GM18502 (cell line): ENCODE data around the gene PAN3.
"Not testable (repeated sequence)": the region's sequence is repeated elsewhere in the genome, so short reads cannot be mapped to it uniquely, and the experiment has no call there.

Experiments used
- ATAC-seq: cut with Tn5 transposase; IDR thresholded peaks from one replicate; pipeline ENCODE4 v1.9.1; 2021; ENCODE audit warnings: mild to moderate bottlenecking; ENCODE audit not compliant: unreplicated experiment, poor library complexity

PAN3 gene, protein sequence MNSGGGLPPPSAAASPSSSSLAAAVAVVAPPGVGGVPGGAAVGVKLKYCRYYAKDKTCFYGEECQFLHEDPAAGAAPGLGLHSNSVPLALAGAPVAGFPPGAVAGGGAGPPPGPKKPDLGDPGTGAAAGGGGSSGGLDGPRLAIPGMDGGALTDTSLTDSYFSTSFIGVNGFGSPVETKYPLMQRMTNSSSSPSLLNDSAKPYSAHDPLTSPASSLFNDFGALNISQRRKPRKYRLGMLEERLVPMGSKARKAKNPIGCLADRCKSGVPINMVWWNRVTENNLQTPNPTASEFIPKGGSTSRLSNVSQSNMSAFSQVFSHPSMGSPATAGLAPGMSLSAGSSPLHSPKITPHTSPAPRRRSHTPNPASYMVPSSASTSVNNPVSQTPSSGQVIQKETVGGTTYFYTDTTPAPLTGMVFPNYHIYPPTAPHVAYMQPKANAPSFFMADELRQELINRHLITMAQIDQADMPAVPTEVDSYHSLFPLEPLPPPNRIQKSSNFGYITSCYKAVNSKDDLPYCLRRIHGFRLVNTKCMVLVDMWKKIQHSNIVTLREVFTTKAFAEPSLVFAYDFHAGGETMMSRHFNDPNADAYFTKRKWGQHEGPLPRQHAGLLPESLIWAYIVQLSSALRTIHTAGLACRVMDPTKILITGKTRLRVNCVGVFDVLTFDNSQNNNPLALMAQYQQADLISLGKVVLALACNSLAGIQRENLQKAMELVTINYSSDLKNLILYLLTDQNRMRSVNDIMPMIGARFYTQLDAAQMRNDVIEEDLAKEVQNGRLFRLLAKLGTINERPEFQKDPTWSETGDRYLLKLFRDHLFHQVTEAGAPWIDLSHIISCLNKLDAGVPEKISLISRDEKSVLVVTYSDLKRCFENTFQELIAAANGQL

GRCh38 chr13:28138012-28138755 is at the start of gene PAN3:
Gene PAN3 (plus strand): TSS chr13:28138545. CDS start chr13:28138658, 113 bp downstream.
- peak; percentile 58 for ATAC-seq

DNA sequence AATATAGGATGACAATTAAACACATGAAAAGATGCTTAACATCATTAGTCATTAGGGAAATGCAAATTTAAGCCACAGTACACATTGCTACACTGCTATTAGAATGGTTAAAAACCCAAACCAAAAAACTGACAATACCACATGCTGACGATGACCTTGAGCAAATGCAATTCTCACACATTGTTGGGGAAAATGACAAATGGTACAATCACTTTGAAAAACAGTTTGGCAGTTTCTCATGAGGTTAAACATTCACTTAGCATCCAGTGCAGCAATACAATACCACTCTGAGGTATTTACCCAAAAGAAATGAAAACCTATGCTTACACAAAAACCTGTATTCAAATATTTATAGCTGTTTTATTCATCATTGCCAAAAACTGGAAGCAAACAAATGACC is 49.3 kb upstream of the PAN3 start:
- no peak for ATAC-seq

- no peak for ATAC-seq
Measured at GRCh38 chr13:28092431-28092830, 45.9 kb upstream of the PAN3 start.

DNA sequence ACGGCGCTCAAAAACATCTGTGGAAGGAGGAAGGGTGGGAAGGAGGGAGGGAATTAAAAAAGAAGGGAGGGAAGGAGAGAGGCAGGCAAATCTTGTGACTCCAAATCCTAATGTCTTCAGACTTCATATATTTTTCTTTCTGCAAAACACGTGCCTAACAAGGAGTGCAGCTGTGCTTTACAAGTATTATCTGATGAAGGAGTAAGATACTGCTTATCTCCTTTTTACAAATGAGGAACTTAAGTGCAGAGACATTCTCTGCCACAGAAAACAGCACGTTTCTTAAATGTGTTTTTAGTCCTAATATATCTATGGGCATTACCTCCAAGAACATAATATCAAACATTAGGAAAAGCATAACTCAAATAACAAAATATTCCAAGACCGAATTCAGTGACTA is 44.5 kb upstream of the PAN3 start:
- no peak for ATAC-seq

GRCh38 chr13:28094306-28094705 is 44.0 kb upstream of the PAN3 start:
- ATAC-seq, result no peak

GRCh38 chr13:28097503-28097902 is 40.8 kb upstream of the PAN3 start:
- ATAC-seq, result no peak

GRCh38 chr13:28099396-28100149 is 38.8 kb upstream of the PAN3 start:
- no peak for ATAC-seq

GRCh38 chr13:28100150-28101121 is 37.9 kb upstream of the PAN3 start, which contains the start of gene FLT3:
Gene FLT3 (minus strand): TSS chr13:28100576. CDS start chr13:28100510, 66 bp downstream.
- peak; percentile 78 for ATAC-seq

GRCh38 chr13:28101886-28102285 is 36.5 kb upstream of the PAN3 start:
- ATAC-seq, result not testable (repeated sequence)

DNA sequence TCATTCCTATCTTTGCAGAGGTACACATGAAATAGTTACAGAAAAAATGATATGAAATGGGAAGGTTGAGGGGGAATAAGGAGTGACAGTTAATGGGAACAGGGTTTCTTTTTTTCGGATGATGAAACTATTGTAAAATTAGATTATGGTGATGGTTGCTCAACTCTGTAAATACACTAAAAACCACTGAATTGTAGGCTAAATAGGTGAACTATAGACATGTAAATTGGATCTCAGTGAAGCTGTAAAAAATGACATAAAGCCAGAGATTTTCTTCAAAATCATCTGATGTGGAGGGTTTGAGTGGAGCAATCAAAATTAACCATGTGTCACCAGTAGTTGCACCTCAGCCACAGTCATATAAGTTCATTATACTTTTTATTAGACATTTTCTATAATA is 31.4 kb upstream of the PAN3 start:
- no peak for ATAC-seq

GRCh38 chr13:28110414-28110813 is 27.9 kb upstream of the PAN3 start:
- no peak for ATAC-seq

GRCh38 chr13:28116736-28117135 is 21.6 kb upstream of the PAN3 start:
- ATAC-seq, result no peak

- no peak for ATAC-seq
Measured at GRCh38 chr13:28117689-28118377, 20.5 kb upstream of the PAN3 start.

GRCh38 chr13:28120317-28120716 is 18.0 kb upstream of the PAN3 start:
- no peak for ATAC-seq

DNA sequence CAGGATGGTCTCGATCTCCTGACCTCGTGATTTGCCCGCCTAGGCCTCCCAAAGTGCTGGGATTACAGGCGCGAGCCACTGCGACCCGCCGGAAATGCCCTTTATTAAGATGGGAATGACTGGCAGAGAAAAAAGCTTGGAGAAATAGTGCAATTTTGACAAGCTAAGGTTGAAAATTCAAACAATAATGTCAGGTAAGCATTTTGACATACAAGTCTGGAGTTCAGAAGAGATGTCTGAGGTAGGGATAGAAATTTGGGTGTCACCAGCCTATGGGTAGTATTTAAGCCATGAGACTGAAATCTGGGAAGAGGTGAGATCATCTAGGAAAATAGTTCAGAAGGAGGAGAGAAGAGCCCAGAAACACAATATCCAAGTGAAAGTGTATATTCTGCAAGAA is 17.1 kb upstream of the PAN3 start:
- no peak for ATAC-seq

DNA sequence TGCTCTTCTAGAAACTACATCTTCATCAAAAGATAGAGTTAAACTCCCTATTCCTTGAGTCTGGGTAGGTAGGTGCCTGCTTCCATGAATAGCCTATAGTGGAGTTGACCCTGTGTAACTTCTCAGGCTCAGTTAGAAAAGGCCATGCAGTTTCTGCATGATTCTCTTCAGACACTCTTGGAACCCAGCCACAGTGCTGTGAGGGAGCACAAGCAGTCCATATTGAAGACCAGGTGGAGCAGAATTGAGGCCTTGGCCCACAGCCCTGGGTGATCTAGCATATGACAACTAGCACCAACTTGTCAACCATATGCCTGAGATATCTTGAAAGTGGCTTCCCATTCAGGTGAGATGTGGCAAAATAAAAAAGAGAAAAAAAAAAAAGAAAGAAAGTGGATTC is 10.3 kb upstream of the PAN3 start:
- ATAC-seq, result no peak

GRCh38 chr13:28128926-28129325 is 9.4 kb upstream of the PAN3 start:
- no peak for ATAC-seq
